Astrocyte (in vitro differentiated cells and primary cell): Measurements from ENCODE around the gene MOB3A.

ENCODE experiments used
- EZH2 ChIP-seq: IDR thresholded peaks from 2 replicates; pipeline ENCODE4 v1.6.1; 2012; ENCODE audit warnings: mild to moderate bottlenecking, low read length, inconsistent platforms; ENCODE audit not compliant: insufficient read depth
- TF ChIP-seq, protein P1 (sequence below): IDR thresholded peaks from 2 replicates; pipeline ENCODE4 v1.5.1; 2011; ENCODE audit warnings: low read depth, mild to moderate bottlenecking, inconsistent platforms, low read length, moderate library complexity; ENCODE audit not compliant: insufficient read depth

DNA sequence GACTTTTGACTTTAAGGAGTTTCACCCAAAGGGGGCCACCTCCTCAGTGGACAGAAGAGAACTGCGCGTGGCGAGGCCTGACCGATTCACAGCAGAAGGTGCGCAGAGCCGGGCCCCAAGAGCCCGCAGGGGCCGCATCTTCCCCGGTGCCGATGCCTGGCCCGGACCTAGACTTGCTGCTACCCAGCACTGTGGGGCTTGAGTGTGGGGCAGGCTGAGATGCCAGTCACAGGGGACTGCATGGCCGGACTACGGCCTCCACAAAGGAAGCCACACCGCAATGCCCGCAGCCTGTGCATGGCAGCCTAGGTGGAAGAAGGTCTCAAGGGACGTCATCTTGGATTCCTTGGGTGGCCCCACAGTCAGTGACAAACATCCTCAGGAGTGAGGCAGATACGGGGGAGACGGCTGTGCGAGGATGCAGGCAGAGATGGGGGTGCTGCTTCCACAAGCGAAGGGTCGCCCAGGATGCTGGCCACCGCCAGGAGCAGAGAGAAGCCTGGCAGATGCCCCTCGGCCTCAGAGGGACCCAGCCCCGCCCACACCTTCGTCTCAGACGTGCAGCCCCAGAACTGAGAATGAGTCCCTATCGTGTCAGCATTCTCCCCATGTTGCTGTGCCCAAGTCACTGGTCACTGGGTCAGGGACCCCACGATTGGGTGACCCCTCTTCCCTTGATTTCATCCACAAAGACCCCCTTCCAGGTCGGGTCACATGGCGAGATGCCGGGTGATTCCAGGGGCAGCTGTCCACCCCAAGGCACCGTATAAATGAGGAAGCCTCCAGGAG is 16.9 kb downstream of the MOB3A start:
- TF ChIP-seq, protein P1, sequence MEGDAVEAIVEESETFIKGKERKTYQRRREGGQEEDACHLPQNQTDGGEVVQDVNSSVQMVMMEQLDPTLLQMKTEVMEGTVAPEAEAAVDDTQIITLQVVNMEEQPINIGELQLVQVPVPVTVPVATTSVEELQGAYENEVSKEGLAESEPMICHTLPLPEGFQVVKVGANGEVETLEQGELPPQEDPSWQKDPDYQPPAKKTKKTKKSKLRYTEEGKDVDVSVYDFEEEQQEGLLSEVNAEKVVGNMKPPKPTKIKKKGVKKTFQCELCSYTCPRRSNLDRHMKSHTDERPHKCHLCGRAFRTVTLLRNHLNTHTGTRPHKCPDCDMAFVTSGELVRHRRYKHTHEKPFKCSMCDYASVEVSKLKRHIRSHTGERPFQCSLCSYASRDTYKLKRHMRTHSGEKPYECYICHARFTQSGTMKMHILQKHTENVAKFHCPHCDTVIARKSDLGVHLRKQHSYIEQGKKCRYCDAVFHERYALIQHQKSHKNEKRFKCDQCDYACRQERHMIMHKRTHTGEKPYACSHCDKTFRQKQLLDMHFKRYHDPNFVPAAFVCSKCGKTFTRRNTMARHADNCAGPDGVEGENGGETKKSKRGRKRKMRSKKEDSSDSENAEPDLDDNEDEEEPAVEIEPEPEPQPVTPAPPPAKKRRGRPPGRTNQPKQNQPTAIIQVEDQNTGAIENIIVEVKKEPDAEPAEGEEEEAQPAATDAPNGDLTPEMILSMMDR, result no peak
- no peak for TF ChIP-seq EZH2
